Fibroblast of skin of right quadriceps (primary cell): ENCODE data around the gene CPNE4.

Experiments
- DNase-seq: peaks from one replicate; pipeline ENCODE4 v3.0.0-alpha.2; 2013

CPNE4 gene

GRCh38 chr3:131568460-131568859, 466.4 kb downstream of the CPNE4 start:
- DNase-seq = no peak

GRCh38 chr3:131564812-131565211, 470.0 kb downstream of the CPNE4 start:
- no peak for DNase-seq

- DNase-seq = peak; percentile 55
Measured at GRCh38 chr3:131561511-131561910, 473.3 kb downstream of the CPNE4 start.

GRCh38 chr3:131560795-131561194, 474.0 kb downstream of the CPNE4 start:
- no peak for DNase-seq

- peak; percentile 36 for DNase-seq
Measured at GRCh38 chr3:131555456-131555855, 479.4 kb downstream of the CPNE4 start.

GRCh38 chr3:131553495-131554247, 481.1 kb downstream of the CPNE4 start:
- DNase-seq = no peak

GRCh38 chr3:131551761-131552160, 483.1 kb downstream of the CPNE4 start:
- DNase-seq = no peak

GRCh38 chr3:131550562-131551465, 484.0 kb downstream of the CPNE4 start:
- no peak for DNase-seq

- no peak for DNase-seq
Measured at GRCh38 chr3:131549340-131549739, 485.5 kb downstream of the CPNE4 start.

GRCh38 chr3:131547585-131547984, 487.2 kb downstream of the CPNE4 start:
- DNase-seq = no peak

- no peak for DNase-seq
Measured at GRCh38 chr3:131546441-131546840, 488.4 kb downstream of the CPNE4 start.

- no peak for DNase-seq
Measured at GRCh38 chr3:131544557-131544956, 490.3 kb downstream of the CPNE4 start.

- DNase-seq = peak; percentile 87
Measured at GRCh38 chr3:131543714-131544113, 491.1 kb downstream of the CPNE4 start.

GRCh38 chr3:131541288-131541687, 493.5 kb downstream of the CPNE4 start:
- DNase-seq = no peak

- DNase-seq = no peak
Measured at GRCh38 chr3:131540821-131541220, 494.0 kb downstream of the CPNE4 start.

- DNase-seq = peak; percentile 13
Measured at GRCh38 chr3:131540143-131540542, 494.7 kb downstream of the CPNE4 start.

- no peak for DNase-seq
Measured at GRCh38 chr3:131538968-131539367, 495.8 kb downstream of the CPNE4 start.

- no peak for DNase-seq
Measured at GRCh38 chr3:131537531-131537930, 497.3 kb downstream of the CPNE4 start.

GRCh38 chr3:131535596-131535995, 499.2 kb downstream of the CPNE4 start:
- peak; percentile 75 for DNase-seq

- peak; percentile 20 for DNase-seq
Measured at GRCh38 chr3:131535131-131535530, 499.7 kb downstream of the CPNE4 start.

- DNase-seq = no peak
Measured at GRCh38 chr3:131532645-131533044, 502.2 kb downstream of the CPNE4 start.

GRCh38 chr3:131530843-131531242, 504.0 kb downstream of the CPNE4 start:
- DNase-seq = no peak

GRCh38 chr3:131530388-131530787, 504.4 kb downstream of the CPNE4 start:
- no peak for DNase-seq

GRCh38 chr3:131526801-131527347, 507.9 kb downstream of the CPNE4 start:
- peak; percentile 66 for DNase-seq
